Activated naive CD8-positive, alpha-beta T cell (primary cell): ENCODE measurements around the gene OXCT1.

Source experiments
- H3K27ac Mint-ChIP-seq: one replicate; pipeline ENCODE4 v1.8.0; 2021; ENCODE audit warnings: mixed read lengths
- H3K27me3 Mint-ChIP-seq: one replicate; pipeline ENCODE4 v1.8.0; 2021; ENCODE audit warnings: mixed read lengths
- H3K36me3 Mint-ChIP-seq: one replicate; pipeline ENCODE4 v1.8.0; 2021; ENCODE audit warnings: mixed read lengths
- H3K4me1 Mint-ChIP-seq: one replicate; pipeline ENCODE4 v1.8.0; 2021; ENCODE audit warnings: low read depth, mixed read lengths
- H3K4me3 Mint-ChIP-seq: one replicate; pipeline ENCODE4 v1.8.0; 2021; ENCODE audit warnings: mild to moderate bottlenecking, mixed read lengths
- H3K9me3 Mint-ChIP-seq: one replicate; pipeline ENCODE4 v1.8.0; 2021; ENCODE audit warnings: low read depth, mixed read lengths

Gene OXCT1

DNA sequence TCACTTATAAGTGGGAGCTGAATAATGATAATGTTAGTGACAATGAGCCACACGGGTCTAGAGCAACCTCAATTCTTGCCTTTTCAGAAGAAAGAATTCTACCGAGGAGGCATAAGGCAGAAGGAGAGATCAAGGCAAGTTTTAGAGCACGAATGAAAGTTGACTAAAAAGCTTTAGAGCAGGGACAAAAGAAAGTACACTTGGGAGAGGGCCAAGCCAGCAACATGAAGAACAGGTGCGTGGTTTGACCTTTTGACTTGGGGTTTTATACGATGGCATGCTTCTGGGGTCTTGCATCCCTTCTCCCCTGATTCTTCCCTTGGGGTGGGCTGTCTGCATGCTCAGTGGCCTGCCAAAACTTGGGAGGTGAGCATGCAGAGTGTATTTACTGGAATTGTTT is 12.5 kb upstream of the OXCT1 start:
- Mint-ChIP-seq H3K4me1 (no peaks in the 10 kb centered on the region), H3K27me3 (peaks cover 11% of the 10 kb centered on the region), H3K27ac (no peak overlapping the region), H3K9me3 (no peaks in the 10 kb centered on the region), H3K36me3 (no peaks in the 10 kb centered on the region), H3K4me3 (no peak overlapping the region)

GRCh38 chr5:41878643-41879478 is 8.6 kb upstream of the OXCT1 start:
- Mint-ChIP-seq H3K4me1 (peaks cover 8% of the 10 kb centered on the region), H3K36me3 (no peaks in the 10 kb centered on the region), H3K27ac (no peak overlapping the region), H3K9me3 (no peaks in the 10 kb centered on the region), H3K27me3 (peaks cover 7% of the 10 kb centered on the region), H3K4me3 (no peak overlapping the region)

- H3K27me3 Mint-ChIP-seq = peaks cover 5% of the 10 kb centered on the region
- no peaks in the 10 kb centered on the region for H3K9me3 Mint-ChIP-seq
- no peak overlapping the region for H3K27ac Mint-ChIP-seq
- no peaks in the 10 kb centered on the region for H3K36me3 Mint-ChIP-seq
- H3K4me3 Mint-ChIP-seq = no peak overlapping the region
- peaks cover 8% of the 10 kb centered on the region for H3K4me1 Mint-ChIP-seq
Measured at GRCh38 chr5:41878173-41878572, 7.9 kb upstream of the OXCT1 start.

DNA sequence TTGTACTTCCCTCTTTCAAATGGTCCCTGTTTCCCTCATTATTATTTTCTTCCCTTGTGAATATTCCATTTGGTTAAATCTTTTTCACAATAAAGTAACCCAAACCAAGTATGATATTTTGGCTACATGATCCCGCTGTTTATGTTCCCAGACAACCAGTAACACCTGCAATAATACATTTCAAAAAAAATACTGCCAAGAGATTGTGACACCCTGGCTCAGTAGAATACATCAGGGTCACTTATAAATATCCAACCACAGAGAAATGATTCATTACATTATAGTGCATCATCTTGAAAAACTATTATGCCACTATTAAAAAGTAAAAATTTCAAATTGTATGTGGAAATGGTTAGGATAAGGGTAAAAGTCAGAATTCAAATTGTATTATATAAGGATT is 7.2 kb upstream of the OXCT1 start:
- no peaks in the 10 kb centered on the region for H3K9me3 Mint-ChIP-seq
- peaks cover 5% of the 10 kb centered on the region for H3K27me3 Mint-ChIP-seq
- H3K4me1 Mint-ChIP-seq = peaks cover 8% of the 10 kb centered on the region
- no peak overlapping the region for H3K27ac Mint-ChIP-seq
- no peaks in the 10 kb centered on the region for H3K36me3 Mint-ChIP-seq
- H3K4me3 Mint-ChIP-seq = no peak overlapping the region

- Mint-ChIP-seq H3K36me3 (no peaks in the 10 kb centered on the region), H3K9me3 (no peaks in the 10 kb centered on the region), H3K4me3 (no peak overlapping the region), H3K4me1 (peaks cover 8% of the 10 kb centered on the region), H3K27ac (no peak overlapping the region), H3K27me3 (peaks cover 5% of the 10 kb centered on the region)
Measured at GRCh38 chr5:41876678-41877077, 6.5 kb upstream of the OXCT1 start.

- Mint-ChIP-seq H3K27ac (no peak overlapping the region), H3K4me3 (peak overlapping the region; percentile 59), H3K4me1 (peaks cover 18% of the 10 kb centered on the region), H3K36me3 (no peaks in the 10 kb centered on the region), H3K27me3 (peaks cover 4% of the 10 kb centered on the region), H3K9me3 (no peaks in the 10 kb centered on the region)
Measured at GRCh38 chr5:41875121-41875520, 4.9 kb upstream of the OXCT1 start.

DNA sequence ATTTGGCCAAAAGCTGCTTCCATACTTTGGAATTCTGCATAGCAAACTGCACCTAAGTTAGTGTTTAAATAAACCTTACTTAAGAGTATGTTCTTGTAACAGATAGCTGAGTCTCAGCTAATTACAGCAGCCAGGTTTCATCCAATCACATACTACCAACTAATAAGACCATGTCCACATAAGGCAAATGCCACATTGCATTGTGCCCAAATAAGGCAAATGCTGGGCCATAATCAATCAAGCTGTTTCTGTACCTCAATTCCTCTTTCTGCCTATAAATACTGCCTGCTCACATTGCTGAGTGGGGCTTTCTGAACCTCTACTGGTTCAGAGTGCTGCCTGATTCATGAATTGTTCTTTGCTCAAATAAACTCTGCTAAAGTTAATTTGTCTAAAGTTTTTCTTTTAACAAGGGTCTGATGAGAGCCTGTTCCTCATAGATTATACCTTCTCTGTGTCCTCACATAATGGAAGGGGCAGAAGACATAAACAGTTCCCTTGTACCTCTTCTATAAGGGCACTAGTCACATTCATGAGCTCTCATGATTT is 4.4 kb upstream of the OXCT1 start:
- H3K4me3 Mint-ChIP-seq = no peak overlapping the region
- H3K36me3 Mint-ChIP-seq = no peaks in the 10 kb centered on the region
- no peaks in the 10 kb centered on the region for H3K9me3 Mint-ChIP-seq
- H3K27ac Mint-ChIP-seq = no peak overlapping the region
- H3K27me3 Mint-ChIP-seq = no peaks in the 10 kb centered on the region
- peaks cover 18% of the 10 kb centered on the region for H3K4me1 Mint-ChIP-seq

GRCh38 chr5:41871852-41872251 is 1.6 kb upstream of the OXCT1 start:
- Mint-ChIP-seq H3K4me1 (peaks cover 39% of the 10 kb centered on the region), H3K36me3 (no peaks in the 10 kb centered on the region), H3K4me3 (no peak overlapping the region), H3K27me3 (no peaks in the 10 kb centered on the region), H3K27ac (no peak overlapping the region), H3K9me3 (no peaks in the 10 kb centered on the region)

- peaks cover 49% of the 10 kb centered on the region for H3K4me1 Mint-ChIP-seq
Measured at GRCh38 chr5:41870627-41871048, 413 bp upstream of the OXCT1 start.

DNA sequence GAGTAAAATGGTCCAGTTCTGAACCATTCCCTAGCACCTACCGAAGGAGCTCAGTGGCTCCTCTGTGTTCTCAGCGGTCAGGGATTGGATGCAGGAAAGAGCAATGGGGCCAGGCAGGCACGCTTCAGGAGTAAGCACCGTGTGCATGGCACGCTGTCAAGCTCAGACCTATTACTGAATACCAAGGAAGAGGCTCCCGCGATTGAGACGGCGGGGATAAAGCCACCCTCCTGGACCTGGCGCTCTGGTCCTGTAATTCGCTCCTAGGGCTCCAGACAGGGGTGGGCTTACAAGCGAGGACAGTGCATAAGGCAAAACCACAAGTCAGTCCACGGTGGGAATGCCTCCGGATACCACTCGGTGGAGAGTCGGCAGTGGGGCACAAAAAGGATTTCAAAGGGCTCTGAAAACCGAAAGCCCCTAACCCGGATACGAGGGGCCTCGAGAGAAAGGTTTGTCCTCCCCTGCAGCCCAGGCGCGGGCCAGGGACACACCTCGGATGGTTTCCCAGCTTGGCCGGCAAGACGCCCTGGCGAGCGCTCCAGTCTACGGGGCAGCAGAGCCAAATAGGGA is 988 bp downstream of the OXCT1 start:
- Mint-ChIP-seq H3K27me3 (no peaks in the 10 kb centered on the region), H3K4me1 (peaks cover 53% of the 10 kb centered on the region), H3K36me3 (no peaks in the 10 kb centered on the region), H3K27ac (peak overlapping the region; percentile 87), H3K4me3 (peak overlapping the region; percentile 93), H3K9me3 (no peaks in the 10 kb centered on the region)

More at GRCh38 chr5:41870627-41871048, 413 bp upstream of the OXCT1 start:
- Mint-ChIP-seq H3K9me3 (no peaks in the 10 kb centered on the region), H3K4me3 (peak overlapping the region; percentile 93), H3K36me3 (no peaks in the 10 kb centered on the region), H3K27ac (peak overlapping the region; percentile 87), H3K27me3 (no peaks in the 10 kb centered on the region)

GRCh38 chr5:41863871-41864486 is 6.2 kb downstream of the OXCT1 start:
- Mint-ChIP-seq H3K4me3 (no peak overlapping the region), H3K4me1 (peaks cover 60% of the 10 kb centered on the region), H3K36me3 (peaks cover 2% of the 10 kb centered on the region), H3K9me3 (no peaks in the 10 kb centered on the region), H3K27me3 (no peaks in the 10 kb centered on the region), H3K27ac (peak overlapping the region; percentile 64)

DNA sequence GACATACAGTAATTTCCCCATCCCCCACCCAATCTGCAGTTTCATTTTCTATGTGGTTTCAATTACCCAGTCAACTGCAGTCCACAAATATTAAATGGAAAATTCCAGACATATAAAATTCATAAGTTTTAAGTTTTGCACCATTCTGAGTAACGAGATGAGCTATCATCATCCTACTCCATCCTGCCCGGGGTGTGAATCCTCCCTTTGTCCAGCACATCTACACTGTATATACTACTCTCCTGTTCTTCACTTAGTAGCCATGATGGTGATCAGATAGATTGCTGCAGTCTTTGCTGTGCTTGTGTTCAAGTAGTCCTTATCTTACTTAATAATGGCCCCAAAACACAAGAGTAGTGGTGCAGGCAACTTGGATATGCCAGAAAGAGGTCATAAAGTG is 11.3 kb downstream of the OXCT1 start:
- peaks cover 21% of the 10 kb centered on the region for H3K4me1 Mint-ChIP-seq
- H3K27me3 Mint-ChIP-seq = no peaks in the 10 kb centered on the region
- H3K9me3 Mint-ChIP-seq = no peaks in the 10 kb centered on the region
- peaks cover 4% of the 10 kb centered on the region for H3K36me3 Mint-ChIP-seq
- H3K27ac Mint-ChIP-seq = peak overlapping the region; percentile 46
- no peak overlapping the region for H3K4me3 Mint-ChIP-seq

DNA sequence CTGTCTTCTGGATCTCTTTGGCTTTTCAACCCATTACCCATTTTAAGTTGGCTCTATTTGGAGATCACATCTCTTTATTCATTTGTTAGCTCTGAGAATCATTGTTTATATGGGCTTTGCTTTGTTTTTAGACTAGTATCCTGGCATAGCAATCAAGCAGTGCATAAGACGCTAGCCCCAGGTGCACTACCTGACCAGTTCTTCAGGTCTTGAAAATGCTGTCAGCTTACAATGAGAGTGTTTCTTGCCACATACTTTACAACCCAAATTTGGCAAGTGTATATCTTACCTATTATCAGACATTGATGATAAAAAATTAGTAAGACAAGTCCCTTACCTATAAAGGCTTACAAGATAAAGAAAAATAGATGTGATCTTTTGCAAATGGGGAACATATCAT is 12.2 kb downstream of the OXCT1 start:
- Mint-ChIP-seq H3K36me3 (peaks cover 4% of the 10 kb centered on the region), H3K9me3 (no peaks in the 10 kb centered on the region), H3K27me3 (no peaks in the 10 kb centered on the region), H3K4me3 (no peak overlapping the region), H3K4me1 (peaks cover 16% of the 10 kb centered on the region), H3K27ac (peak overlapping the region; percentile 42)

DNA sequence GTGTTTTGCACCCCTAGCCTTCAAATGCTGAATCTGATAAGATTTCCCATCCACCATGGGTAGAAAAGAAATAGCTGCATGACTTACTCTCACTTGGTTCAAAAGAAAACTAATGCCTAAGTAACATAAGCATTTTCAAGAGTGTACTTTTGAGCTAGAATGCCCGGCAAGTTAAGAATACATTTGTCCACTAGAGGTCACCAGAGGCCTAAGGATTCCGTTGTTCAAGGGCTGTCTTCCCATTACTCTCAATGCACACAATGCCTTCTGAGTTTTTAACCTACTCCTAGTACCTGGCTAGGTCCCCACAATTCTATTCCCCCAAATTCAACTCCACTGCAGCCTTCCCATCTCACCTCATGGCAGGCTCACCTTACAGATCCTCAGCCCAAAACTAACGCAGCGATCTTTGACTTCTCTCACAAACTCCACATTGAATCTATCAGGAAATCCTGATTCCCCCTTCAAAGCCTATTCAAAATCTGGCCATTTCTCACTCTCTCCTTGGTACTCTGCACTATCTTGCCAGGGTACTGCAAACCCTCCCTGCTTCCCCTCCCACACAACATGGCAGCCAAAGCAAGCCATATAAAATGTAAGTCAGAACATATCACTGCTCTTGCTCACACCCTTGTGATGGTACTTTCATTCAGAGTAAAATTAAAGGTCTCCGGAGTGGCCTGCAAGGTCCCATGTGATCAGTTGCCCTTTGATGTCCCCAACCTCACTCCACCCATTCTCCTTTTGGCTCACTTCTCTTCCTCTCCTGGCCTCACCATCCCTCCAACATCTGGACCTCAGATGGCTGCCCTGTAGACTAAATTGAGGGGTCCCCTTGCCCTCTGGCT is 13.4 kb downstream of the OXCT1 start:
- Mint-ChIP-seq H3K27me3 (no peaks in the 10 kb centered on the region), H3K4me1 (peaks cover 20% of the 10 kb centered on the region), H3K36me3 (peaks cover 4% of the 10 kb centered on the region), H3K9me3 (no peaks in the 10 kb centered on the region), H3K4me3 (no peak overlapping the region), H3K27ac (no peak overlapping the region)
